Endothelial cell of umbilical vein (primary cell): ENCODE results near the gene HPSE2. TPM values are rescaled to one million over a fixed set of nuclear protein-coding genes. Genes with fewer than 3 reads are reported as not detected.

Experiments
- BruUV-seq: library from RNA; stranded (reverse); fragments of 400-500 nt; replicated peaks from 2 replicates; lab custom pipeline; 2021; lab: Mats Ljungman, UMichigan
- CTCF ChIA-PET: fragments of 300-600, 350-600 bp; sonication (Branson Sonifier 250); formaldehyde crosslinking; loops from one replicate; lab custom pipeline; 2021; ENCODE audit warnings: antibody characterized with exemption, inconsistent platforms; lab: Charles Lee
- POLR2A ChIA-PET: fragments of 300-600, 350-600 bp; sonication (Branson Sonifier 250); formaldehyde crosslinking; loops from one replicate; lab custom pipeline; 2021; ENCODE audit warnings: antibody characterized with exemption, inconsistent platforms; lab: Charles Lee
- DNase-seq: peaks from one replicate; pipeline ENCODE4 v3.0.0-alpha.2; 2011; ENCODE audit warnings: low read depth, low spot score
- FAIRE-seq: peaks from 2 replicates; lab custom pipeline; 2011; peaks lifted over from hg19 to GRCh38; lab: Jason Lieb, UNC
- H2AFZ ChIP-seq: 2 replicates; pipeline ENCODE4 v1.6.0; 2012; ENCODE audit warnings: low read depth, low read length, control low read depth, inconsistent platforms
- H3K27ac ChIP-seq: 2 replicates; pipeline ENCODE4 v1.5.1; 2011; ENCODE audit warnings: low read depth, mild to moderate bottlenecking, control low read depth, low read length, moderate library complexity; ENCODE audit not compliant: insufficient read depth
- H3K27me3 ChIP-seq, 2 experiments: 2 replicates each; pipeline versions ENCODE4 v1.6.0 to v1.6.1; 2011; ENCODE audit warnings: low read length in 2 of 2, mixed read lengths in 1 of 2; ENCODE audit not compliant: control insufficient read depth in 2 of 2, insufficient read depth in 2 of 2
- H3K36me3 ChIP-seq, 2 experiments: 2 replicates in 1 of 2; 3 replicates in 1 of 2; pipeline ENCODE4 v1.5.1; 2011; ENCODE audit warnings: low read length in 2 of 2, mild to moderate bottlenecking in 1 of 2, moderate library complexity in 1 of 2; ENCODE audit not compliant: control insufficient read depth in 2 of 2, insufficient read depth in 2 of 2; ENCODE audit errors: extremely low read depth in 1 of 2
- H3K4me1 ChIP-seq: 3 replicates; pipeline ENCODE4 v1.5.1; 2011; ENCODE audit warnings: mild to moderate bottlenecking, low read length; ENCODE audit not compliant: control insufficient read depth, insufficient read depth; ENCODE audit errors: extremely low read depth
- H3K4me2 ChIP-seq: 2 replicates; pipeline ENCODE4 v1.6.1; 2011; ENCODE audit warnings: low read length, control low read depth, mixed read lengths; ENCODE audit not compliant: insufficient read depth
- H3K4me3 ChIP-seq, 3 experiments: fragments of 200-600 bp in 1 of 3; sonication (generic), shearing (Covaris generic) in 1 of 3; replicated peaks in 1 of 3; 2 replicates each; pipeline ENCODE4 v1.5.1; 2011 to 2016; ENCODE audit warnings: control low read depth in 3 of 3, low read length in 3 of 3, mild to moderate bottlenecking in 2 of 3, inconsistent platforms in 1 of 3, low read depth in 1 of 3, moderate library complexity in 1 of 3; ENCODE audit not compliant: insufficient read depth in 1 of 3
- H3K79me2 ChIP-seq: 2 replicates; pipeline ENCODE4 v1.6.0; 2012; ENCODE audit warnings: low read length, inconsistent platforms; ENCODE audit not compliant: control insufficient read depth, insufficient read depth
- H3K9ac ChIP-seq: replicated peaks from 2 replicates; pipeline ENCODE3; 2011; ENCODE audit warnings: low read length, control low read depth; ENCODE audit not compliant: insufficient read depth; ENCODE audit errors: extremely low read depth
- H3K9me1 ChIP-seq: replicated peaks from 3 replicates; pipeline ENCODE4 v1.6.0; 2011; ENCODE audit warnings: mild to moderate bottlenecking, low read length; ENCODE audit not compliant: control insufficient read depth, insufficient read depth; ENCODE audit errors: extremely low read depth
- H3K9me3 ChIP-seq: replicated peaks from 2 replicates; pipeline ENCODE4 v1.5.1; 2012; ENCODE audit warnings: low read length, inconsistent platforms; ENCODE audit not compliant: control insufficient read depth, insufficient read depth
- H4K20me1 ChIP-seq: replicated peaks from 2 replicates; pipeline ENCODE3; 2011; ENCODE audit warnings: mild to moderate bottlenecking, low read length; ENCODE audit not compliant: control insufficient read depth, insufficient read depth; ENCODE audit errors: extremely low read depth
- EZH2 ChIP-seq: IDR thresholded peaks from 2 replicates; pipeline ENCODE4 v1.6.1; 2012; ENCODE audit warnings: borderline replicate concordance, low read depth, mild to moderate bottlenecking, moderate library complexity, low read length, inconsistent platforms; ENCODE audit not compliant: severe bottlenecking
- FOS ChIP-seq: IDR thresholded peaks from 2 replicates; pipeline ENCODE4 v1.6.1; 2011; ENCODE audit warnings: mild to moderate bottlenecking, low read length, moderate library complexity, borderline replicate concordance; ENCODE audit not compliant: insufficient read depth
- GATA2 ChIP-seq: IDR thresholded peaks from 2 replicates; pipeline ENCODE4 v1.7.0; 2011; ENCODE audit warnings: low read depth, mild to moderate bottlenecking, moderate library complexity, mixed read lengths, low read length; ENCODE audit not compliant: insufficient read length, insufficient read depth
- JUN ChIP-seq: IDR thresholded peaks from 2 replicates; pipeline ENCODE4 v1.6.1; 2011; ENCODE audit warnings: borderline replicate concordance, low read depth; ENCODE audit not compliant: insufficient read length, insufficient read depth
- MYC ChIP-seq: IDR thresholded peaks from one replicate; pipeline ENCODE4 v1.6.1; 2011; ENCODE audit warnings: mild to moderate bottlenecking, low read depth, low read length
- POLR2A ChIP-seq: IDR thresholded peaks from 2 replicates; pipeline ENCODE4 v1.6.1; 2012; ENCODE audit warnings: low read depth, mild to moderate bottlenecking, control low read depth, low read length
- POLR2AphosphoS5 ChIP-seq: IDR thresholded peaks from 2 replicates; pipeline ENCODE4 v1.6.1; 2012; ENCODE audit warnings: low read depth, mild to moderate bottlenecking, control low read depth, low read length, moderate library complexity; ENCODE audit not compliant: insufficient read depth
- dilution Hi-C: fragments of 300-500 bp; cut with MboI; formaldehyde crosslinking; loops from one replicate; pipeline ENCODE4 v1.15.0; 2019; ENCODE audit warnings: low sequenced_read_pairs; ENCODE audit not compliant: extremely low pct_ligation_motif_present
- intact Hi-C: fragments of 100-400 bp; cut with micrococcal nuclease; formaldehyde crosslinking; loops from one replicate; pipeline ENCODE4 v1.10.0; 2022
- polyA plus RNA-seq, 4 experiments: library from polyadenylated mRNA; depleted of rRNA in 3 of 4; stranded (reverse) in 3 of 4; unstranded in 1 of 4; fragments of >200 nt; gene quantifications; 2 replicates each; pipeline versions ENCODE4 v1.2.1 to v1.2.3, GENCODE V29; 2011 to 2012; ENCODE audit warnings: missing spikeins in 1 of 4
- total RNA-seq: library from RNA; stranded (reverse); gene quantifications from 2 replicates; pipeline ENCODE4 v1.2.3, GENCODE V29; 2021
- TF ChIP-seq, protein P1 (sequence below): IDR thresholded peaks from 2 replicates; pipeline ENCODE4 v1.6.1; 2011; ENCODE audit not compliant: insufficient read depth, insufficient read length
- TF ChIP-seq, protein P2 (sequence below), 2 donors: IDR thresholded peaks; 1 replicate in 1 of 2; 2 replicates in 1 of 2; pipeline ENCODE4 v1.5.1; 2011; ENCODE audit warnings: low read length in 2 of 2, mild to moderate bottlenecking in 2 of 2, moderate library complexity in 2 of 2, control low read depth in 1 of 2, inconsistent platforms in 1 of 2, low read depth in 1 of 2; ENCODE audit not compliant: insufficient read depth in 1 of 2; ENCODE audit errors: extremely low read depth in 1 of 2

Gene HPSE2
- total and polyA plus RNA-seq, 2 donors (not counting 3 experiments of a cell fraction or from before 2014, with no cell fraction given), result not detected

DNA sequence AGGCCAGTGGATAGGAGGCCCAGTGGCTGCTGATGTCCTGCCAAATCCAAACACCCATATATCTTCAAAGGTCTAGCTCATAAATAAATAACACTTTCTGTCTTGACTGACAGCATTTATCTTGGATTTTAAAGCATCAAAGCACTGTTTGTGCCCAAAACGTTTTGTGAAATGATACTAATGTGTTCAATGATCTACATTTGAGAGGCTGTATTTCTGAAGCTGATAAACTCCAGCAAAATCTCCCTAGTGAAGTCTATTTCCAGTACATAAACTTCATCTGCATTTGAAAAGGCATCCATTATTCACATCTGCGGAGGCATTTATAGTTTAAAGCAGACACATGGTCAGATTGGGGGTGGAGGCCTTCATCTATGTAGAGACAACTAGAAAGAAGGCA lies 276.3 kb downstream of the HPSE2 start:
- intact Hi-C loops (no loop called here), dilution Hi-C loops (no loop called here)
- no peak overlapping the region for H3K27ac ChIP-seq
- H3K9me1 ChIP-seq, result no peaks in the 10 kb centered on the region
- H2AFZ ChIP-seq, result no peak overlapping the region
- H3K4me2 ChIP-seq, result no peak overlapping the region
- ChIA-PET POLR2A (no interaction called here), CTCF (no interaction called here)
- H3K4me1 ChIP-seq, result no peaks in the 10 kb centered on the region
- H3K9me3 ChIP-seq, result no peaks in the 10 kb centered on the region
- no TSS peak for BruUV-seq
- no peaks in the 10 kb centered on the region for H3K36me3 ChIP-seq
- H3K9ac ChIP-seq, result no peak overlapping the region
- H3K4me3 ChIP-seq, result no peak overlapping the region
- H3K79me2 ChIP-seq, result no peaks in the 10 kb centered on the region
- TF ChIP-seq, protein P1, sequence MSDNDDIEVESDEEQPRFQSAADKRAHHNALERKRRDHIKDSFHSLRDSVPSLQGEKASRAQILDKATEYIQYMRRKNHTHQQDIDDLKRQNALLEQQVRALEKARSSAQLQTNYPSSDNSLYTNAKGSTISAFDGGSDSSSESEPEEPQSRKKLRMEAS, result no peak
- TF ChIP-seq EZH2 (no peak), GATA2 (no peak), POLR2A (no peak), MYC (no peak), POLR2AphosphoS5 (no peak), JUN (no peak), FOS (no peak)
- TF ChIP-seq, protein P2, sequence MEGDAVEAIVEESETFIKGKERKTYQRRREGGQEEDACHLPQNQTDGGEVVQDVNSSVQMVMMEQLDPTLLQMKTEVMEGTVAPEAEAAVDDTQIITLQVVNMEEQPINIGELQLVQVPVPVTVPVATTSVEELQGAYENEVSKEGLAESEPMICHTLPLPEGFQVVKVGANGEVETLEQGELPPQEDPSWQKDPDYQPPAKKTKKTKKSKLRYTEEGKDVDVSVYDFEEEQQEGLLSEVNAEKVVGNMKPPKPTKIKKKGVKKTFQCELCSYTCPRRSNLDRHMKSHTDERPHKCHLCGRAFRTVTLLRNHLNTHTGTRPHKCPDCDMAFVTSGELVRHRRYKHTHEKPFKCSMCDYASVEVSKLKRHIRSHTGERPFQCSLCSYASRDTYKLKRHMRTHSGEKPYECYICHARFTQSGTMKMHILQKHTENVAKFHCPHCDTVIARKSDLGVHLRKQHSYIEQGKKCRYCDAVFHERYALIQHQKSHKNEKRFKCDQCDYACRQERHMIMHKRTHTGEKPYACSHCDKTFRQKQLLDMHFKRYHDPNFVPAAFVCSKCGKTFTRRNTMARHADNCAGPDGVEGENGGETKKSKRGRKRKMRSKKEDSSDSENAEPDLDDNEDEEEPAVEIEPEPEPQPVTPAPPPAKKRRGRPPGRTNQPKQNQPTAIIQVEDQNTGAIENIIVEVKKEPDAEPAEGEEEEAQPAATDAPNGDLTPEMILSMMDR (IDR thresholded peaks at IDR 0.05; ENCODE audit: extremely low read depth in 1 of 2, insufficient read depth in 1 of 2, low read depth in 1 of 2, low read length in 2 of 2), result no peak
- FAIRE-seq, result no peak
- DNase-seq, result no peak
- H3K27me3 ChIP-seq, result no peaks in the 10 kb centered on the region
- no peaks in the 10 kb centered on the region for H4K20me1 ChIP-seq
